Measurements from ENCODE around the gene C21orf58.

C21orf58 gene

DNA sequence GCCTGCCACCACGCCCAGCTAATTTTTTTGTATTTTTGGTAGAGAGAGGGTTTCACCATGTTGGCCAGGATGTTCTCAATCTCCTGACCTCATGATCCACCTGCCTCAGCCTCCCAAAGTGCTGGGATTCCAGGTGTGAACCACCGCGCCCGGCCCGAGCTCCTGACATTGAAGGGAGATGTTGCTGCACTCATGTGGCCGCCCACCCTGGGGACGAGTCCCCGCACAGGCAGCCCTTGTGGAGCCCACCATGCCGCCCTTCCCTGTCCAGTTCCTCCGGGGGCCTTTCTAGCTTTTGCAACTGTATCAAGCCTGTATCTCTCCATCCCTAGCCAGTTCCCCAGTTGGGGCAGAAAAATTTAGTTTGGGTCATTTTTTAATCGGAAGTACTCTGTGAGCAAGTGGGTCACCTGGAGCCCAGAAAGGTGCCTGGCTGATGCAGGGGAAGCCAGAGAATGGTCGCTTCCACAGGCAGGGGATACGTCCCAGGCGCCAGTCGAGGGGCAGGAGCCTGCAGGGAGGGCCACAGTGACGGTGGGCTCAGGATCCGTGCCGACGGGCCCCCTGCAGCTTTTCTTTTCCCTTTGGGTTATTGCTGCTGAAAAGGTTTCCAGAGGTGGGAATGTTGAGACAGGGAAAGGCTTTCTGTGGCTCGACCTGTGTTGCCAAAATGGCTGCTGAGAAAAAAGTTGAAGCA is 20.7 kb upstream of the C21orf58 start:
- 95 to 96% methylated on average over 13 to 19 of the region's 20 CpGs for WGBS, 2 experiments (ENCODE audit: insufficient coverage in 2 of 2)
- Histone ChIP-seq H3K36me3 (ENCODE audit: control insufficient read depth, insufficient read depth, low read length) (peaks cover 70% of the 10 kb centered on the region), H3K4me3 (ENCODE audit: extremely low read depth, insufficient read depth, low read length, poor library complexity, severe bottlenecking) (no peak overlapping the region), H3K9me3 (ENCODE audit: control insufficient read depth, low read length) (no peaks in the 10 kb centered on the region), H3K27ac (ENCODE audit: low read depth, low read length, severe bottlenecking) (no peak overlapping the region), H3K4me1 (ENCODE audit: control insufficient read depth, insufficient read depth, low read length, poor library complexity, severe bottlenecking) (no peaks in the 10 kb centered on the region)

DNA sequence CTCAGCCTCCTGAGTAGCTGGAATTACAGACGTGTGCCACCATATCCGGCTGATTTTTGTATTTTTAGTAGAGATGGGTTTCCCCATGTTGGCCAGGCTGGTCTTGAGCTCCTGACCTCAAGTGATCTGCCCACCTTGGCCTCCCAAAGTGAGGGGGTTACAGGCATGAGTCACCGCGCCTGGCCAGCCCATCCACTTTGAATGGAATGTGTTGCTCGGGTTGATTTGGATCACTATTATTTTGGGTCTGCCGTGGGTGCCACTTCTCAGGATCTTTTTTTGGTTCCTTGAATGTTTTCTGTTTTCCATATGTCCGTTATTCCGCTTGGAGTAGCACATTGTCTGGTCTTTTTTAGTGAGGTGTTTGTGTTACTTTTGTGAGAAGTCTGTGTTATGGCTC is 17.3 kb upstream of the C21orf58 start:
- Histone ChIP-seq H3K27ac (ENCODE audit: low read depth, low read length, severe bottlenecking) (no peak overlapping the region), H3K4me3 (ENCODE audit: extremely low read depth, insufficient read depth, low read length, poor library complexity, severe bottlenecking) (no peak overlapping the region), H3K36me3 (ENCODE audit: control insufficient read depth, insufficient read depth, low read length) (peaks cover 75% of the 10 kb centered on the region), H3K4me1 (ENCODE audit: control insufficient read depth, insufficient read depth, low read length, poor library complexity, severe bottlenecking) (no peaks in the 10 kb centered on the region), H3K9me3 (ENCODE audit: control insufficient read depth, low read length) (no peaks in the 10 kb centered on the region)
- 89 to 96% methylated on average over 6 of the region's 8 CpGs for WGBS, 2 experiments (ENCODE audit: insufficient coverage in 2 of 2)

DNA sequence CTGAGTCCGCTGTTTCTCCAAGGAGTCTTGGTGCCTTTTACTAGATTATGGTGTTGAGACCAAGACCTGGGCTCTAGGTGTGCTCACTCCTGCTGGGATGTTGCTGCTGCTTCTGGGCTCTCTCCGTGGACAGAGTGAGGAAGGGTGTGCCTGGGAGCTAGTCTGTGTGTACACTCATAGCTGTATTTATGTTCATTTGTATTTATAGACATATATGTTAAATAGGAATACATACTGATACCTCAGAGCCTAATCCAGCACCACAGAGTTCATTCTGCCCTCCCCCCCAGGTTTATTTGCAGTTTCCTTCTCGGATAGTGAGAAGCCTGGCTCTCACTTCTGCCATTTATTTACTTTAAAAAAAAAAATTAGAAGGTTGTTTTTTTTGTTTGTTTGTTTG is 12.9 kb upstream of the C21orf58 start:
- H3K36me3 ChIP-seq (ENCODE audit: control insufficient read depth, insufficient read depth, low read length) = peaks cover 85% of the 10 kb centered on the region
- no peaks in the 10 kb centered on the region for H3K9me3 ChIP-seq (ENCODE audit: control insufficient read depth, low read length)
- no peaks in the 10 kb centered on the region for H3K4me1 ChIP-seq (ENCODE audit: control insufficient read depth, insufficient read depth, low read length, poor library complexity, severe bottlenecking)
- no peak overlapping the region for H3K27ac ChIP-seq (ENCODE audit: low read depth, low read length, severe bottlenecking)
- WGBS, 2 experiments (ENCODE audit: insufficient coverage in 2 of 2) = 92 to 100% methylated on average over 1 to 2 of the region's 3 CpGs
- H3K4me3 ChIP-seq (ENCODE audit: extremely low read depth, insufficient read depth, low read length, poor library complexity, severe bottlenecking) = no peak overlapping the region

DNA sequence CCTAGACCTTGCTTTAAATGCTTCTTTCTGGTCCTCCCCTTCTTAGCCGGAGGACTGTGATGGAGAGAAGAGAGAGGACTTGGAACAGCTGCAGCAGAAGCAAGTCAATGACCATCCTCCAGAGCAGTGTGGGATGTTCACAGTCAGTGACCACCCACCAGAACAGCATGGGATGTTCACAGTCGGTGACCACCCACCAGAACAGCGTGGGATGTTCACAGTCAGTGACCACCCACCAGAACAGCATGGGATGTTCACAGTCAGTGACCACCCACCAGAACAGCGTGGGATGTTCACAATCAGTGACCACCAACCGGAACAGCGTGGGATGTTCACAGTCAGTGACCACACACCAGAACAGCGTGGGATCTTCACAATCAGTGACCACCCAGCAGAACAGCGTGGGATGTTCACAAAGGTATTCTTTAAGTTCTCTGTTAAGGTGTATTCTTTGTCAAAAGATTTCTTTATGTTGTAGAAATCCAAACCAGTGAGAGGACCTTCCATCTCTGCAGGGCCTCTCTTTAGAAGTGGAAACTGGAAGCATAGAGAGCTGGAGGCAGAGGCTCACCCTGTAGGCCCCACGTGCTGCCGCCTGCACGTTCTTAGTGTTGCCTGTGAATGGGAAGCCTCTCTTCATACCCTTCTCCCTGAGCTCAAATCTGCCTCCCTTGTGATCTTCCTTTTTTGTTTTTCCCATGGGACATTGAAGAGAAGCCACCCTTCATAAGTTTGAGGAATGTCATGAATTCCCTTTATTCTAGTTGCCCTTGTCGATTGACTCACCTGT is 10.9 kb upstream of the C21orf58 start:
- no peak overlapping the region for H3K27ac ChIP-seq (ENCODE audit: low read depth, low read length, severe bottlenecking)
- 93 to 94% methylated on average over 9 to 10 of the region's 12 CpGs for WGBS, 2 experiments (ENCODE audit: insufficient coverage in 2 of 2)
- peaks cover 86% of the 10 kb centered on the region for H3K36me3 ChIP-seq (ENCODE audit: control insufficient read depth, insufficient read depth, low read length)
- H3K9me3 ChIP-seq (ENCODE audit: control insufficient read depth, low read length) = no peaks in the 10 kb centered on the region
- H3K4me1 ChIP-seq (ENCODE audit: control insufficient read depth, insufficient read depth, low read length, poor library complexity, severe bottlenecking) = no peaks in the 10 kb centered on the region
- H3K4me3 ChIP-seq (ENCODE audit: extremely low read depth, insufficient read depth, low read length, poor library complexity, severe bottlenecking) = no peak overlapping the region

DNA sequence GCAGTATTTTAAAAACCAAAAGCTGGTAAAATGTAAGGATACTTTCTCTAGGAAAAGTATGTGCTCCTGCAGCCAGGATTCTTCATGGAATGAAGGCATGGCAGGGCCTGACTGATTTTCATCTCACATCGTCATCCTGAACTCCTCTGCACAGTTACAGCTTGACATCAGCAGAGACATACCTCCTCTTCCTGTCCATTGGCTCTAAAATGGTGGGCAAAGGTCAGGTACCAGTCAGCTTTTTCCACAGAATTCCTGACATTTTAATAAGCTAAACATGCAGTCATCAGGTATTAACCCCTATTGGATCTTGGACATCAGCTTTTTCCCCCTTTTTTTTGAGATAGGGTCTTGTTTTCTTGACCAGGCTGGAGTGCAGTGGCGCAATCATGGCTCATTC is 6.1 kb upstream of the C21orf58 start:
- no peak overlapping the region for H3K27ac ChIP-seq (ENCODE audit: low read depth, low read length, severe bottlenecking)
- peaks cover 64% of the 10 kb centered on the region for H3K36me3 ChIP-seq (ENCODE audit: control insufficient read depth, insufficient read depth, low read length)
- no peaks in the 10 kb centered on the region for H3K9me3 ChIP-seq (ENCODE audit: control insufficient read depth, low read length)
- H3K4me1 ChIP-seq (ENCODE audit: control insufficient read depth, insufficient read depth, low read length, poor library complexity, severe bottlenecking) = peaks cover 7% of the 10 kb centered on the region
- 89 to 100% methylated on average over 1 to 2 of the region's 2 CpGs for WGBS, 2 experiments (ENCODE audit: insufficient coverage in 2 of 2)
- H3K4me3 ChIP-seq (ENCODE audit: extremely low read depth, insufficient read depth, low read length, poor library complexity, severe bottlenecking) = no peak overlapping the region

DNA sequence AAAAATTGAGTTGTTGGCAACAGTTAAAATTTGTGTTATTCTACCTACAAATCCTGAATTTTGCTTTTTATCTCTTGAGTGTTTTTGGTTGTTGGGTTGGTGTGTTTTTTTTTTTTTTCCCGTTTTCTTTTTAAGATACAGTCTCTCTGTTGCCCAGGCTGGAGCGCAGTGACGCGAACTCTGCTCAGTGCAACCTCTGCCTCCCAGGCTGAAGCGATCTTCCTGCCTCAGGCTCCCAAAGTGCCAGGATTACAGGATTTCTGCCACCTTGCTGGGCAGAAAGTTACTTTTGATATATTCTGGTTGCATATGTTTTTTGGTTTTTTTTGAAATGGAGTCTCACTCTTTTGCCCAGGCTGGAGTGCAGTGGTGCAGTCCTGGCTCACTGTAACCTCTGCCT is 4.5 kb upstream of the C21orf58 start:
- no peak overlapping the region for H3K4me3 ChIP-seq (ENCODE audit: extremely low read depth, insufficient read depth, low read length, poor library complexity, severe bottlenecking)
- peaks cover 7% of the 10 kb centered on the region for H3K4me1 ChIP-seq (ENCODE audit: control insufficient read depth, insufficient read depth, low read length, poor library complexity, severe bottlenecking)
- H3K27ac ChIP-seq (ENCODE audit: low read depth, low read length, severe bottlenecking) = no peak overlapping the region
- no peaks in the 10 kb centered on the region for H3K9me3 ChIP-seq (ENCODE audit: control insufficient read depth, low read length)
- WGBS, 2 experiments (ENCODE audit: insufficient coverage in 2 of 2) = 85 to 96% methylated on average over 4 to 5 of the region's 5 CpGs
- H3K36me3 ChIP-seq (ENCODE audit: control insufficient read depth, insufficient read depth, low read length) = peaks cover 52% of the 10 kb centered on the region

DNA sequence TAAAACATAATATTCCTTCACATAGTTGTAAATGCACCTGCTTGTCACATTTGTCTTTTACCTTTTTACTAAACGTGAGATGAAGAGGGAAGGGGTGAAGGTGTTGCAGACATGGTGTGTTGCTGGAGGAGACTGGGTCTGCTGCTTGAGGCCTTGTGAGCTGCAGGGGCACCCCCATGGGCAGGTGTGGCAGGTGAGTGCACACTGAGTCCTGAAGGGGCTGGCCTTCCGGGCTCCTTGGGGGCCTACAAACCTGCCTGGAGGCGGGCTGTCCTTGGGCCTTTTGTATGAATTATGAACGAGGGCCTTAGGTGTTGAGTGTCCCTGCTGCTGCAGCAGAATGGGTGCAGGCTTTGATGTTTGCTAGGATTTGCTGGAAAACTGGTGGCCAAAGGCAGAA is 4.0 kb upstream of the C21orf58 start:
- no peak overlapping the region for H3K4me3 ChIP-seq (ENCODE audit: extremely low read depth, insufficient read depth, low read length, poor library complexity, severe bottlenecking)
- H3K36me3 ChIP-seq (ENCODE audit: control insufficient read depth, insufficient read depth, low read length) = peaks cover 52% of the 10 kb centered on the region
- WGBS, 2 experiments (ENCODE audit: insufficient coverage in 2 of 2) = 97 to 100% methylated on average over 1 to 3 of the region's 4 CpGs
- H3K9me3 ChIP-seq (ENCODE audit: control insufficient read depth, low read length) = no peaks in the 10 kb centered on the region
- H3K27ac ChIP-seq (ENCODE audit: low read depth, low read length, severe bottlenecking) = no peak overlapping the region
- H3K4me1 ChIP-seq (ENCODE audit: control insufficient read depth, insufficient read depth, low read length, poor library complexity, severe bottlenecking) = peaks cover 7% of the 10 kb centered on the region

DNA sequence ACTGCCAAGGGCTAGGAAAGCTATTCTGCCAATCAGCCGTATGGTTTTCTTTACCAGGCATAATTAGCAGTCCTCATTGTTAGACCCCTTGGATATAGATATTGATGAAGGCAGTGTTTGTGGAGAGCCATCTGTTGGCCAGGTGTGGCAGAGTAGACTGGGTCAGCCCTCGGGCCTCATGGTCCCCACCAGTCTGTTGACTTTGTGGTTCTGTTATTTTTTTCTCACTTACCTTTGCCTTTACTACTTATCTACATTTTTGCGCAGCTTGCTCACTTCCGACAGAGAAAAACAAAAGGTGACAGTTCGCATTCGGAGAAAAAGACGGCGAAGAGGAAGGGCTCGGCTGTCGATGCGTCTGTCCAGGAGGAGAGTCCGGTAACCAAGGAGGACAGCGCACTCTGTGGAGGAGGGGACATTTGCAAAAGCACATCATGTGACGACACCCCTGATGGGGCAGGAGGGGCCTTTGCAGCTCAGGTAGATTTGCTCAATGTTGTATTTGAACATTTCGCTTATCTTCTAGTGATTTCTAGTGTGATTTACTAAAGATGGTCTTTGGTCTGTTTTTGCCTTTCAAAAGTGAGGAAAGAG is 2.5 kb upstream of the C21orf58 start:
- Histone ChIP-seq H3K9me3 (ENCODE audit: control insufficient read depth, low read length) (no peaks in the 10 kb centered on the region), H3K4me3 (ENCODE audit: extremely low read depth, insufficient read depth, low read length, poor library complexity, severe bottlenecking) (no peak overlapping the region), H3K4me1 (ENCODE audit: control insufficient read depth, insufficient read depth, low read length, poor library complexity, severe bottlenecking) (peaks cover 14% of the 10 kb centered on the region), H3K27ac (ENCODE audit: low read depth, low read length, severe bottlenecking) (no peak overlapping the region), H3K36me3 (ENCODE audit: control insufficient read depth, insufficient read depth, low read length) (peaks cover 37% of the 10 kb centered on the region)
- 94 to 98% methylated on average over 13 of the region's 15 CpGs for WGBS, 2 experiments (ENCODE audit: insufficient coverage in 2 of 2)

DNA sequence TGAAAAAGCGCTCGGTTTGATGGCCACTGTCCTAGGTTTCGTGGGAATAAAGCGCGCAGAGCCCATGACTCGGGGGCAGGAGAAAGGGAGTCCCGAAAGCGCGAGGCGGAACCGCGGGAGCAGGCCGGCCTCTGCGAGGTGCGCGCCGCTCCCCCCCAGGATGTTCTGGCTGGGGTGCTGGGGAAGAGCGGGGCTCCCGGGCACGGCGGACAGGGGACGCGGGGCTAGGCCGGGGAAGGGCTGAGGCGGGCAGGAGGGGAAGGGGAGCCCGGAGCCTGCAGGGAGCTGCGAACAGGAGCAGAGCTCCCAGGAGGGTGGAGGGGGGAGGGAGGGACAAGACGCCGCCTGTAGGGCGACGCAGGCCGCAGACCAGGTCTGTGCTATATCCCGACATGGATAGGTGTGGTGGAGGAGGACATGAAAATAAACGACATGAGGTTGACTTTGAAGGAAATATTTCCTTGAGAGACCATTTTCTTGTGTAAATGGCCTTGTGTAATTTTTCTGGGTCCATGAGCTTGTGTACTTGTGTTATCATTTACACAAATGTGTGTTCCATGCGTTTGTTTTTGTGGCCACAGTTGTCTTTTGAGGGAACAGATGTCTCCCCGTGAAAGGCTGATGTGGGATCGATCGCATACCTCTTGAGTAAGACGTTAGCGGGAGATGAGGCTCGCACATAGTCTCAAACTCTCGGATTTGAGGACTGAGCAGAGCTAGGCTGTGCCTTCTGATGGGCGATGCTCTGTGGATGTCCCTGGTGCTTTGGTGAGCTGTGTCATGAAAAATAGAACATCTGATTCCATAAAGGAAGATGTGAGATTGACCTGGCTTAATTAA is 1.6 kb upstream of the C21orf58 start:
- peaks cover 20% of the 10 kb centered on the region for H3K4me1 ChIP-seq (ENCODE audit: control insufficient read depth, insufficient read depth, low read length, poor library complexity, severe bottlenecking)
- H3K4me3 ChIP-seq (ENCODE audit: extremely low read depth, insufficient read depth, low read length, poor library complexity, severe bottlenecking) = peak overlapping the region; percentile 89
- H3K36me3 ChIP-seq (ENCODE audit: control insufficient read depth, insufficient read depth, low read length) = peaks cover 30% of the 10 kb centered on the region
- peak overlapping the region; percentile 79 for H3K27ac ChIP-seq (ENCODE audit: low read depth, low read length, severe bottlenecking)
- H3K9me3 ChIP-seq (ENCODE audit: control insufficient read depth, low read length) = no peaks in the 10 kb centered on the region
- 11 to 13% methylated on average over 31 to 35 of the region's 43 CpGs for WGBS, 2 experiments (ENCODE audit: insufficient coverage in 2 of 2)

DNA sequence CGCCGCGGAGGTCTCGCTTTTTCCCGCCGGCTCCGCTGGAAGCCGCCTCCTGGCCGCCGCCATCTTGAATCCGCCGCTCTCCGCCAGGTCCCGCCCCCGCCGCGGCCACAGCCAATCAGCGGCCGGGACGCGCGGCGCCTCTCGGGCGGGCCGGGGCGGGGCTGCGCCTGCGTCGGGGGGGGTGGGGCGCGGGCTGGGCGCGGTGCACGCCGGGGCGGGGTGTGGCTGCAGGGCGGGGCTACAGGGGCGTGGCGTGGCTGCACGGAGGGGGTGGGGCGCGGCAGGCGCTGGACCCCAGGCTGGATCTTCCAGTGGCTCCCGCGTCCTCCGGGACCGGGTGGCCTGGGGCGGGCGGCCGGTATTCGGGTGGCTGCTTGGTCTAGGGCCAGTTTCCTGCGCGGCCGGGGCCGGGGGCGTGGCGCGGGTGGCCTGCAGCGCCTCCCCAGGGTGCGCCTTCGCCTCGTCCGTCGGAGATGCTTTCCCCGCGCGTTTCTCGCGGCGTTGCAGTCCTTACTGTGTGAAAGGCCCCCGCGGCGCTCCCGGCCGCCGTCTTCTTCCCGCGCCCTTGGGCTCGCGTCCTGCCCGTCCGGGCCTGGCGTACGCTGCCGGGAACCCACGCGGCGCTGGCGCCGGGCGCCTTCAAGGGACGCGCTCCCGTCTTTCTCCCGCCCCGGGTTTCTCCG is 861 bp upstream of the C21orf58 start:
- H3K4me3 ChIP-seq (ENCODE audit: extremely low read depth, insufficient read depth, low read length, poor library complexity, severe bottlenecking) = peak overlapping the region; percentile 89
- H3K27ac ChIP-seq (ENCODE audit: low read depth, low read length, severe bottlenecking) = peak overlapping the region; percentile 97
- peaks cover 20% of the 10 kb centered on the region for H3K4me1 ChIP-seq (ENCODE audit: control insufficient read depth, insufficient read depth, low read length, poor library complexity, severe bottlenecking)
- no peaks in the 10 kb centered on the region for H3K9me3 ChIP-seq (ENCODE audit: control insufficient read depth, low read length)
- peaks cover 23% of the 10 kb centered on the region for H3K36me3 ChIP-seq (ENCODE audit: control insufficient read depth, insufficient read depth, low read length)
- 0 to 1% methylated on average over 76 to 79 of the region's 98 CpGs for WGBS, 2 experiments (ENCODE audit: insufficient coverage in 2 of 2)

Measured in mesodermal cell (in vitro differentiated cells).